Neural cell (in vitro differentiated cells): ENCODE data around the gene FHAD1. TPM values are rescaled to one million over a fixed set of nuclear protein-coding genes. Genes with fewer than 3 reads are reported as not detected.

ENCODE experiments used
- H2AFZ ChIP-seq: fragments of 200-600, 300-800 bp; sonication (generic), shearing (Covaris generic); 2 replicates; pipeline ENCODE4 v1.6.0; 2014; ENCODE audit warnings: low read depth, mild to moderate bottlenecking, antibody characterized with exemption, low read length, moderate library complexity
- H3F3A ChIP-seq: fragments of 200-600 bp; shearing (Covaris generic); 2 replicates; pipeline ENCODE4 v1.6.1; 2016; ENCODE audit warnings: mild to moderate bottlenecking, moderate library complexity, mixed read lengths, antibody characterized with exemption, low read length; ENCODE audit not compliant: insufficient read depth, poor library complexity, severe bottlenecking
- H3K27ac ChIP-seq: fragments of 200-600, 300-800 bp; sonication (generic), shearing (Covaris generic); 2 replicates; pipeline ENCODE4 v1.5.1; 2014; ENCODE audit warnings: mild to moderate bottlenecking, low read length, moderate library complexity
- H3K27me3 ChIP-seq: fragments of 300-800, 200-600 bp; sonication (generic), shearing (Covaris generic); 2 replicates; pipeline ENCODE4 v1.6.0; 2014; ENCODE audit warnings: mild to moderate bottlenecking, low read depth, low read length, moderate library complexity; ENCODE audit not compliant: insufficient read depth
- H3K36me3 ChIP-seq: fragments of 300-800, 200-600 bp; sonication (generic), shearing (Covaris generic); 2 replicates; pipeline ENCODE4 v1.5.1; 2014; ENCODE audit warnings: mild to moderate bottlenecking, antibody characterized with exemption, low read length, moderate library complexity; ENCODE audit not compliant: insufficient read depth
- H3K4me2 ChIP-seq: fragments of 300-800, 200-600 bp; sonication (generic), shearing (Covaris generic); 2 replicates; pipeline ENCODE4 v1.6.0; 2014; ENCODE audit warnings: mild to moderate bottlenecking, low read length
- H3K4me3 ChIP-seq: fragments of 300-800, 200-600 bp; sonication (generic), shearing (Covaris generic); 2 replicates; pipeline ENCODE4 v1.5.1; 2014; ENCODE audit warnings: mild to moderate bottlenecking, low read length, moderate library complexity
- H3K79me2 ChIP-seq: fragments of 200-600 bp; shearing (Covaris generic); replicated peaks from 2 replicates; pipeline ENCODE4 v1.6.0; 2014; ENCODE audit warnings: mild to moderate bottlenecking, low read length, moderate library complexity; ENCODE audit not compliant: insufficient read depth
- H3K9ac ChIP-seq: fragments of 300-800, 200-600 bp; sonication (generic), shearing (Covaris generic); 2 replicates; pipeline ENCODE4 v1.6.1; 2016; ENCODE audit warnings: mild to moderate bottlenecking, low read length, mixed read lengths
- H3K9me2 ChIP-seq: fragments of 200-600 bp; shearing (Covaris generic); 2 replicates; pipeline ENCODE4 v1.6.1; 2016; ENCODE audit warnings: mild to moderate bottlenecking, low read length, mixed read lengths; ENCODE audit not compliant: insufficient read depth
- H3K9me3 ChIP-seq: fragments of 200-600, 300-800 bp; sonication (generic), shearing (Covaris generic); 2 replicates; pipeline ENCODE4 v1.6.1; 2016; ENCODE audit warnings: mild to moderate bottlenecking, mixed run types, low read length, moderate library complexity, mixed read lengths
- H4K20me1 ChIP-seq: fragments of 200-600 bp; shearing (Covaris generic); 2 replicates; pipeline ENCODE4 v1.6.1; 2016; ENCODE audit warnings: mild to moderate bottlenecking, mixed run types; ENCODE audit not compliant: insufficient read depth
- CTCF ChIP-seq: fragments of 450-650 bp; IDR thresholded peaks from 2 replicates; pipeline ENCODE4 v1.5.1; 2014; ENCODE audit warnings: antibody characterized with exemption, mild to moderate bottlenecking, moderate library complexity; ENCODE audit not compliant: poor library complexity, severe bottlenecking
- EP300 ChIP-seq: fragments of 450-650 bp; conservative IDR thresholded peaks from 2 replicates; pipeline ENCODE4 v1.6.1; 2014; ENCODE audit warnings: antibody characterized with exemption, mild to moderate bottlenecking, moderate library complexity; ENCODE audit not compliant: poor library complexity, severe bottlenecking
- EZH2 ChIP-seq: fragments of 200-600, 300-800 bp; shearing (Covaris generic), sonication (generic); IDR thresholded peaks from 2 replicates; pipeline ENCODE4 v1.6.1; 2014; ENCODE audit warnings: antibody characterized with exemption, low read length, borderline replicate concordance, mild to moderate bottlenecking; ENCODE audit not compliant: insufficient read depth, poor library complexity, severe bottlenecking
- MXI1 ChIP-seq: fragments of 450-650 bp; conservative IDR thresholded peaks from 2 replicates; pipeline ENCODE4 v1.6.1; 2014; ENCODE audit warnings: antibody characterized with exemption, mild to moderate bottlenecking; ENCODE audit not compliant: poor library complexity, severe bottlenecking
- POLR2AphosphoS5 ChIP-seq: IDR thresholded peaks from 2 replicates; pipeline ENCODE4 v1.6.1; 2012
- RAD21 ChIP-seq: fragments of 450-650 bp; conservative IDR thresholded peaks from 2 replicates; pipeline ENCODE4 v1.6.1; 2014; ENCODE audit warnings: antibody characterized with exemption, mild to moderate bottlenecking, moderate library complexity
- REST ChIP-seq: IDR thresholded peaks from 2 replicates; pipeline ENCODE4 v1.6.1; 2012; ENCODE audit warnings: borderline replicate concordance
- SMC3 ChIP-seq: fragments of 450-650 bp; conservative IDR thresholded peaks from 2 replicates; pipeline ENCODE4 v1.6.1; 2014; ENCODE audit warnings: antibody characterized with exemption, mild to moderate bottlenecking, moderate library complexity; ENCODE audit not compliant: poor library complexity
- TAF1 ChIP-seq: IDR thresholded peaks from 2 replicates; pipeline ENCODE4 v1.6.1; 2012; ENCODE audit warnings: low read depth
- polyA plus RNA-seq: library from polyadenylated mRNA; depleted of rRNA; stranded (reverse); fragments of >200 nt; gene quantifications from 2 replicates; pipeline ENCODE4 v1.2.3, GENCODE V29; 2014

Gene FHAD1
- polyA plus RNA-seq, 1 donor from 2014 or later = 0.46 TPM

- H3K27ac ChIP-seq = no peak overlapping the region
- no peak for TF ChIP-seq POLR2AphosphoS5
- no peak for TF ChIP-seq MXI1
- TF ChIP-seq REST = no peak
- no peak for TF ChIP-seq EZH2
- no peak for TF ChIP-seq EP300
- no peaks in the 10 kb centered on the region for H3K9me2 ChIP-seq
- peaks cover 7% of the 10 kb centered on the region for H3K9me3 ChIP-seq
- H2AFZ ChIP-seq = no peak overlapping the region
- no peaks in the 10 kb centered on the region for H3K27me3 ChIP-seq
- H3K36me3 ChIP-seq = no peaks in the 10 kb centered on the region
- no peak overlapping the region for H3K4me2 ChIP-seq
- no peaks in the 10 kb centered on the region for H4K20me1 ChIP-seq
- H3K79me2 ChIP-seq = no peaks in the 10 kb centered on the region
- no peak overlapping the region for H3K9ac ChIP-seq
- H3K4me3 ChIP-seq = no peak overlapping the region
- H3F3A ChIP-seq = no peaks in the 10 kb centered on the region
Observed at GRCh38 chr1:15261155-15262002, 14.4 kb downstream of the FHAD1 start.

- no peaks in the 10 kb centered on the region for H3K79me2 ChIP-seq
- H3K27ac ChIP-seq = no peak overlapping the region
- H2AFZ ChIP-seq = no peak overlapping the region
- TF ChIP-seq REST (no peak), POLR2AphosphoS5 (no peak), EP300 (no peak), CTCF (no peak), EZH2 (no peak), SMC3 (no peak), RAD21 (no peak), TAF1 (no peak), MXI1 (no peak)
- no peak overlapping the region for H3K9ac ChIP-seq
- H3F3A ChIP-seq = no peaks in the 10 kb centered on the region
- H3K9me2 ChIP-seq = no peaks in the 10 kb centered on the region
- no peak overlapping the region for H3K4me2 ChIP-seq
- no peaks in the 10 kb centered on the region for H3K27me3 ChIP-seq
- no peak overlapping the region for H3K4me3 ChIP-seq
- H4K20me1 ChIP-seq = no peaks in the 10 kb centered on the region
- no peaks in the 10 kb centered on the region for H3K36me3 ChIP-seq
- peaks cover 7% of the 10 kb centered on the region for H3K9me3 ChIP-seq
Observed at GRCh38 chr1:15262003-15262377, 15.0 kb downstream of the FHAD1 start.
